CD4-positive, alpha-beta memory T cell (primary cell): Measurements from ENCODE around the gene CACNA1E. TPM values are rescaled to one million over a fixed set of nuclear protein-coding genes. Genes with fewer than 3 reads are reported as not detected.
A peak's percentile ranks its signal among the peaks of the same experiment; 100 is the strongest.

Experiments used
- CTCF ChIA-PET: fragments of 350-600 bp; sonication (Branson Sonifier 250); formaldehyde crosslinking; loops from one replicate; lab custom pipeline; 2021; ENCODE audit warnings: inconsistent platforms; ENCODE audit not compliant: partially characterized antibody; lab: Charles Lee
- POLR2A ChIA-PET: fragments of 350-600 bp; sonication (Branson Sonifier 250); formaldehyde crosslinking; loops from one replicate; lab custom pipeline; 2021; ENCODE audit not compliant: partially characterized antibody; lab: Charles Lee
- DNase-seq, 5 donors: peaks; one replicate each; pipeline versions ENCODE4 v3.0.0 to v3.0.0-alpha.2; 2020 to 2022; ENCODE audit warnings: mixed read lengths in 1 of 5
- H3K27ac ChIP-seq: one replicate; pipeline ENCODE4 v1.7.0; 2013; ENCODE audit warnings: low read depth, low read length
- H3K27me3 ChIP-seq: 2 replicates; pipeline ENCODE4 v1.7.0; 2013; ENCODE audit warnings: mild to moderate bottlenecking, low read length, moderate library complexity; ENCODE audit not compliant: insufficient read depth
- H3K36me3 ChIP-seq: 2 replicates; pipeline ENCODE4 v1.7.0; 2013; ENCODE audit warnings: mild to moderate bottlenecking, low read length, moderate library complexity; ENCODE audit not compliant: insufficient read depth
- H3K4me1 ChIP-seq: 2 replicates; pipeline ENCODE4 v1.7.0; 2013; ENCODE audit warnings: mild to moderate bottlenecking, low read length, moderate library complexity; ENCODE audit not compliant: insufficient read depth
- H3K4me3 ChIP-seq, 2 donors: one replicate each; pipeline ENCODE4 v1.7.0; 2013; ENCODE audit warnings: low read length in 2 of 2, mild to moderate bottlenecking in 1 of 2
- H3K9me3 ChIP-seq, 2 donors: one replicate each; pipeline ENCODE4 v1.7.0; 2013; ENCODE audit warnings: low read length in 2 of 2, control low read depth in 1 of 2; ENCODE audit not compliant: control insufficient read depth in 1 of 2
- H3K27ac Mint-ChIP-seq, 7 donors: one replicate each; pipeline ENCODE4 v1.8.0; 2020 to 2021; ENCODE audit warnings: mixed read lengths in 7 of 7, mild to moderate bottlenecking in 6 of 7, inconsistent platforms in 3 of 7, moderate library complexity in 3 of 7
- H3K27me3 Mint-ChIP-seq, 2 donors: one replicate each; pipeline ENCODE4 v1.8.0; 2020 to 2021; ENCODE audit warnings: mixed read lengths in 2 of 2
- H3K36me3 Mint-ChIP-seq, 2 donors: one replicate each; pipeline ENCODE4 v1.8.0; 2020 to 2021; ENCODE audit warnings: mixed read lengths in 2 of 2, inconsistent platforms in 1 of 2, mild to moderate bottlenecking in 1 of 2
- H3K4me1 Mint-ChIP-seq, 4 donors: one replicate each; pipeline ENCODE4 v1.8.0; 2020 to 2021; ENCODE audit warnings: mixed read lengths in 4 of 4, mild to moderate bottlenecking in 1 of 4
- H3K4me3 Mint-ChIP-seq, 8 donors: one replicate each; pipeline ENCODE4 v1.8.0; 2020 to 2021; ENCODE audit warnings: mixed read lengths in 8 of 8, mild to moderate bottlenecking in 7 of 8, moderate library complexity in 6 of 8, inconsistent platforms in 3 of 8
- H3K9me3 Mint-ChIP-seq, 8 donors: one replicate each; pipeline ENCODE4 v1.8.0; 2020 to 2021; ENCODE audit warnings: mixed read lengths in 8 of 8, mild to moderate bottlenecking in 5 of 8, inconsistent platforms in 3 of 8, moderate library complexity in 1 of 8
- intact Hi-C: fragments of 100-400 bp; cut with micrococcal nuclease; formaldehyde crosslinking; loops from one replicate; pipeline ENCODE4 v1.15.1; 2023
- polyA plus RNA-seq, 2 donors: library from polyadenylated mRNA; unstranded; fragments of 300-500 nt; fragmentation: Illumina TruSeq; gene quantifications; one replicate each; pipeline ENCODE4 v1.2.3, GENCODE V29; 2021
- total RNA-seq, 2 experiments: library from RNA; stranded (reverse); gene quantifications; one replicate each; pipeline ENCODE4 v1.2.3, GENCODE V29; 2021

CACNA1E gene
- total and polyA plus RNA-seq, 4 experiments from 2014 or later = not detected

GRCh38 chr1:181493166-181493565 lies 9.8 kb downstream of the CACNA1E start:
- H3K36me3 Mint-ChIP-seq = no peaks in the 10 kb centered on the region
- no peak overlapping the region for H3K27ac Mint-ChIP-seq
- no peak overlapping the region for H3K4me3 ChIP-seq
- intact Hi-C loops = no loop called here
- H3K4me1 ChIP-seq = no peaks in the 10 kb centered on the region
- no peak for DNase-seq
- H3K27me3 ChIP-seq = no peaks in the 10 kb centered on the region
- H3K4me3 Mint-ChIP-seq = no peak overlapping the region
- no peaks in the 10 kb centered on the region for H3K4me1 Mint-ChIP-seq
- H3K9me3 ChIP-seq = no peaks in the 10 kb centered on the region
- no peak overlapping the region for H3K27ac ChIP-seq
- H3K36me3 ChIP-seq = no peaks in the 10 kb centered on the region
- peaks cover 20 to 39% of the 10 kb centered on the region in 2 donors for H3K27me3 Mint-ChIP-seq
- H3K9me3 Mint-ChIP-seq = no peaks in the 10 kb centered on the region
- CTCF ChIA-PET = interaction anchor here (0.9 kb wide), 1 partner anchor 14 kb away, joined by 3 read pairs; no protein-coding TSS in a partner anchor
- POLR2A ChIA-PET = no interaction called here

GRCh38 chr1:181493885-181494284 lies 10.6 kb downstream of the CACNA1E start:
- ChIA-PET CTCF (no interaction called here), POLR2A (no interaction called here)
- Mint-ChIP-seq H3K4me3 (no peak overlapping the region), H3K4me1 (no peaks in the 10 kb centered on the region), H3K27me3 (peaks cover 18 to 35% of the 10 kb centered on the region in 2 donors), H3K9me3 (no peaks in the 10 kb centered on the region), H3K27ac (no peak overlapping the region), H3K36me3 (no peaks in the 10 kb centered on the region)
- Histone ChIP-seq H3K27me3 (no peaks in the 10 kb centered on the region), H3K9me3 (no peaks in the 10 kb centered on the region), H3K36me3 (no peaks in the 10 kb centered on the region), H3K4me3 (no peak overlapping the region), H3K27ac (no peak overlapping the region), H3K4me1 (no peaks in the 10 kb centered on the region)
- no peak for DNase-seq
- intact Hi-C loops = no loop called here

- CTCF ChIA-PET = no interaction called here
- POLR2A ChIA-PET = no interaction called here
- peaks cover 20 to 22% of the 10 kb centered on the region in 2 donors for H3K27me3 Mint-ChIP-seq
These were observed 13.4 kb downstream of the CACNA1E start for GRCh38 chr1:181496759-181497158.

GRCh38 chr1:181497870-181498269 lies 14.6 kb downstream of the CACNA1E start:
- Histone ChIP-seq H3K9me3 (no peaks in the 10 kb centered on the region), H3K36me3 (no peaks in the 10 kb centered on the region), H3K27me3 (no peaks in the 10 kb centered on the region), H3K4me3 (no peak overlapping the region), H3K4me1 (no peaks in the 10 kb centered on the region), H3K27ac (no peak overlapping the region)
- H3K9me3 Mint-ChIP-seq = no peaks in the 10 kb centered on the region
- POLR2A ChIA-PET = no interaction called here
- H3K36me3 Mint-ChIP-seq = no peaks in the 10 kb centered on the region
- H3K4me3 Mint-ChIP-seq = no peak overlapping the region
- no peak overlapping the region for H3K27ac Mint-ChIP-seq
- no peak for DNase-seq
- no peaks in the 10 kb centered on the region for H3K4me1 Mint-ChIP-seq
- CTCF ChIA-PET = no interaction called here
- intact Hi-C loops = no loop called here
- H3K27me3 Mint-ChIP-seq = peaks cover 16% of the 10 kb centered on the region in 2 donors

More at GRCh38 chr1:181496759-181497158, 13.4 kb downstream of the CACNA1E start:
- no peaks in the 10 kb centered on the region for H3K4me1 Mint-ChIP-seq
- intact Hi-C loops = no loop called here
- H3K36me3 Mint-ChIP-seq = no peaks in the 10 kb centered on the region
- H3K27ac Mint-ChIP-seq = no peak overlapping the region
- H3K27me3 ChIP-seq = no peaks in the 10 kb centered on the region
- H3K27ac ChIP-seq = no peak overlapping the region
- H3K9me3 ChIP-seq = no peaks in the 10 kb centered on the region
- no peak overlapping the region for H3K4me3 ChIP-seq
- no peak for DNase-seq
- no peaks in the 10 kb centered on the region for H3K4me1 ChIP-seq
- no peak overlapping the region for H3K4me3 Mint-ChIP-seq
- no peaks in the 10 kb centered on the region for H3K36me3 ChIP-seq
- H3K9me3 Mint-ChIP-seq = no peaks in the 10 kb centered on the region

- POLR2A ChIA-PET = no interaction called here
- Mint-ChIP-seq H3K36me3 (no peaks in the 10 kb centered on the region), H3K4me3 (no peak overlapping the region), H3K27ac (no peak overlapping the region), H3K9me3 (no peaks in the 10 kb centered on the region), H3K4me1 (no peaks in the 10 kb centered on the region), H3K27me3 (peaks cover 12 to 14% of the 10 kb centered on the region in 2 donors)
- Histone ChIP-seq H3K27me3 (no peaks in the 10 kb centered on the region), H3K9me3 (no peaks in the 10 kb centered on the region), H3K36me3 (no peaks in the 10 kb centered on the region), H3K27ac (no peak overlapping the region), H3K4me1 (no peaks in the 10 kb centered on the region), H3K4me3 (no peak overlapping the region)
- DNase-seq = no peak
- intact Hi-C loops = no loop called here
- CTCF ChIA-PET = no interaction called here
These were observed 16.5 kb downstream of the CACNA1E start for GRCh38 chr1:181499825-181500224.

- no peak for DNase-seq
- no peak overlapping the region for H3K27ac Mint-ChIP-seq
- no peaks in the 10 kb centered on the region for H3K9me3 Mint-ChIP-seq
- POLR2A ChIA-PET = no interaction called here
- Histone ChIP-seq H3K36me3 (no peaks in the 10 kb centered on the region), H3K9me3 (no peaks in the 10 kb centered on the region), H3K4me3 (no peak overlapping the region), H3K4me1 (no peaks in the 10 kb centered on the region), H3K27ac (no peak overlapping the region), H3K27me3 (no peaks in the 10 kb centered on the region)
- H3K4me1 Mint-ChIP-seq = peaks cover 0 to 2% (median 0%) of the 10 kb centered on the region in 4 donors
- H3K27me3 Mint-ChIP-seq = peaks cover 12 to 14% of the 10 kb centered on the region in 2 donors
- no peaks in the 10 kb centered on the region for H3K36me3 Mint-ChIP-seq
- no peak overlapping the region for H3K4me3 Mint-ChIP-seq
- intact Hi-C loops = no loop called here
- CTCF ChIA-PET = no interaction called here
These were observed 17.3 kb downstream of the CACNA1E start for GRCh38 chr1:181500636-181501035.

GRCh38 chr1:181501612-181502011 lies 18.3 kb downstream of the CACNA1E start:
- ChIA-PET POLR2A (no interaction called here), CTCF (no interaction called here)
- peaks cover 12% of the 10 kb centered on the region in 2 donors for H3K27me3 Mint-ChIP-seq
- DNase-seq = no peak
- Histone ChIP-seq H3K4me3 (no peak overlapping the region), H3K9me3 (no peaks in the 10 kb centered on the region), H3K36me3 (no peaks in the 10 kb centered on the region), H3K27me3 (no peaks in the 10 kb centered on the region), H3K4me1 (no peaks in the 10 kb centered on the region), H3K27ac (no peak overlapping the region)
- peaks cover 0 to 2% (median 0%) of the 10 kb centered on the region in 4 donors for H3K4me1 Mint-ChIP-seq
- H3K27ac Mint-ChIP-seq = no peak overlapping the region
- no peaks in the 10 kb centered on the region for H3K9me3 Mint-ChIP-seq
- no peaks in the 10 kb centered on the region for H3K36me3 Mint-ChIP-seq
- intact Hi-C loops = no loop called here
- H3K4me3 Mint-ChIP-seq = peak overlapping the region in 1 of 8 donors; percentile 8
